Stimulated activated naive B cell treated with anti-CD40 and anti-IgM and Interleukin-4, amounts not matched to agents 10 μg/mL and 1 μg/mL and 100 μg/mL, for 72 hours (primary cell): ENCODE results near the gene HSPA8.

Experiments used
- ATAC-seq, 2 donors: fragments of 150-1000 bp; cut with Tn5 transposase; replicated peaks; 2 replicates each; pipeline ENCODE4 v1.10.0; 2021; ENCODE audit warnings: moderate library complexity in 1 of 2
- DNase-seq: peaks from one replicate; pipeline ENCODE4 v3.0.0; 2021
- H3K27ac Mint-ChIP-seq: one replicate; pipeline ENCODE4 v1.8.0; 2022; ENCODE audit warnings: mild to moderate bottlenecking, mixed read lengths
- H3K27me3 Mint-ChIP-seq, 2 donors: one replicate each; pipeline ENCODE4 v1.8.0; 2022; ENCODE audit warnings: mixed read lengths in 2 of 2
- H3K36me3 Mint-ChIP-seq, 2 donors: one replicate each; pipeline ENCODE4 v1.8.0; 2022; ENCODE audit warnings: mixed read lengths in 2 of 2, mild to moderate bottlenecking in 1 of 2
- H3K4me1 Mint-ChIP-seq, 2 donors: one replicate each; pipeline ENCODE4 v1.8.0; 2022; ENCODE audit warnings: mixed read lengths in 2 of 2, mild to moderate bottlenecking in 1 of 2
- H3K4me3 Mint-ChIP-seq, 2 donors: one replicate each; pipeline ENCODE4 v1.8.0; 2022; ENCODE audit warnings: mild to moderate bottlenecking in 2 of 2, mixed read lengths in 2 of 2, moderate library complexity in 1 of 2
- H3K9me3 Mint-ChIP-seq, 2 donors: one replicate each; pipeline ENCODE4 v1.8.0; 2022; ENCODE audit warnings: mixed read lengths in 2 of 2, mild to moderate bottlenecking in 1 of 2

The HSPA8 gene

GRCh38 chr11:123047266-123047946 is 14.5 kb downstream of the HSPA8 start:
- ATAC-seq (no peak), DNase-seq (no peak)
- Mint-ChIP-seq H3K27ac (no peak overlapping the region), H3K4me1 (peaks cover 0 to 2% of the 10 kb centered on the region in 2 donors), H3K9me3 (no peaks in the 10 kb centered on the region), H3K4me3 (no peak overlapping the region), H3K36me3 (peaks cover 0 to 8% of the 10 kb centered on the region in 2 donors), H3K27me3 (no peaks in the 10 kb centered on the region)

GRCh38 chr11:123046473-123047259 is 15.3 kb downstream of the HSPA8 start:
- Mint-ChIP-seq H3K27ac (no peak overlapping the region), H3K27me3 (no peaks in the 10 kb centered on the region), H3K9me3 (no peaks in the 10 kb centered on the region), H3K4me3 (no peak overlapping the region), H3K4me1 (peaks cover 0 to 2% of the 10 kb centered on the region in 2 donors), H3K36me3 (peaks cover 0 to 3% of the 10 kb centered on the region in 2 donors)
- DNase-seq: no peak
- ATAC-seq: no peak

GRCh38 chr11:123045101-123045500 is 16.8 kb downstream of the HSPA8 start:
- no peaks in the 10 kb centered on the region for H3K9me3 Mint-ChIP-seq
- no peaks in the 10 kb centered on the region for H3K27me3 Mint-ChIP-seq
- no peak for ATAC-seq
- DNase-seq: no peak
- H3K27ac Mint-ChIP-seq: no peak overlapping the region
- no peak overlapping the region for H3K4me3 Mint-ChIP-seq
- H3K4me1 Mint-ChIP-seq: peaks cover 0 to 2% of the 10 kb centered on the region in 2 donors
- H3K36me3 Mint-ChIP-seq: peaks cover 0 to 4% of the 10 kb centered on the region in 2 donors

- no peaks in the 10 kb centered on the region for H3K4me1 Mint-ChIP-seq
- DNase-seq (no peak), ATAC-seq (no peak)
- peaks cover 0 to 4% of the 10 kb centered on the region in 2 donors for H3K36me3 Mint-ChIP-seq
- no peak overlapping the region for H3K4me3 Mint-ChIP-seq
- no peaks in the 10 kb centered on the region for H3K27me3 Mint-ChIP-seq
- H3K9me3 Mint-ChIP-seq: no peaks in the 10 kb centered on the region
- H3K27ac Mint-ChIP-seq: peak overlapping the region; percentile 43
Measured at GRCh38 chr11:123041185-123041584, 20.8 kb downstream of the HSPA8 start.

GRCh38 chr11:123040111-123040432 is 21.9 kb downstream of the HSPA8 start:
- Mint-ChIP-seq H3K27ac (no peak overlapping the region), H3K4me3 (no peak overlapping the region), H3K9me3 (no peaks in the 10 kb centered on the region), H3K36me3 (peaks cover 0 to 4% of the 10 kb centered on the region in 2 donors), H3K27me3 (no peaks in the 10 kb centered on the region), H3K4me1 (no peaks in the 10 kb centered on the region)
- no peak for DNase-seq
- ATAC-seq: no peak

GRCh38 chr11:123035831-123036230 is 26.1 kb downstream of the HSPA8 start:
- H3K9me3 Mint-ChIP-seq: no peaks in the 10 kb centered on the region
- H3K4me3 Mint-ChIP-seq: no peak overlapping the region
- H3K27me3 Mint-ChIP-seq: no peaks in the 10 kb centered on the region
- no peak for DNase-seq
- H3K4me1 Mint-ChIP-seq: no peaks in the 10 kb centered on the region
- no peak for ATAC-seq
- H3K27ac Mint-ChIP-seq: no peak overlapping the region
- peaks cover 0 to 2% of the 10 kb centered on the region in 2 donors for H3K36me3 Mint-ChIP-seq

GRCh38 chr11:123034597-123034996 is 27.3 kb downstream of the HSPA8 start:
- no peak for ATAC-seq
- no peak for DNase-seq
- no peaks in the 10 kb centered on the region for H3K4me1 Mint-ChIP-seq
- H3K36me3 Mint-ChIP-seq: no peaks in the 10 kb centered on the region
- no peaks in the 10 kb centered on the region for H3K9me3 Mint-ChIP-seq
- no peak overlapping the region for H3K4me3 Mint-ChIP-seq
- H3K27me3 Mint-ChIP-seq: no peaks in the 10 kb centered on the region
- H3K27ac Mint-ChIP-seq: no peak overlapping the region

GRCh38 chr11:123033895-123034294 is 28.0 kb downstream of the HSPA8 start:
- Mint-ChIP-seq H3K27ac (no peak overlapping the region), H3K36me3 (no peaks in the 10 kb centered on the region), H3K27me3 (no peaks in the 10 kb centered on the region), H3K4me1 (no peaks in the 10 kb centered on the region), H3K9me3 (no peaks in the 10 kb centered on the region), H3K4me3 (no peak overlapping the region)
- no peak for DNase-seq
- no peak for ATAC-seq

GRCh38 chr11:123030517-123030916 is 31.4 kb downstream of the HSPA8 start:
- Mint-ChIP-seq H3K27ac (no peak overlapping the region), H3K36me3 (no peaks in the 10 kb centered on the region), H3K4me1 (no peaks in the 10 kb centered on the region), H3K27me3 (no peaks in the 10 kb centered on the region), H3K9me3 (no peaks in the 10 kb centered on the region), H3K4me3 (no peak overlapping the region)
- no peak for ATAC-seq
- no peak for DNase-seq

GRCh38 chr11:123020968-123021367 is 41.0 kb downstream of the HSPA8 start:
- peaks cover 4 to 11% of the 10 kb centered on the region in 2 donors for H3K4me1 Mint-ChIP-seq
- DNase-seq: peak; percentile 6
- ATAC-seq: peak; percentile 91 to 94

GRCh38 chr11:123018702-123019101 is 43.2 kb downstream of the HSPA8 start:
- no peak for ATAC-seq
- Mint-ChIP-seq H3K27ac (no peak overlapping the region), H3K27me3 (peaks cover 11 to 14% of the 10 kb centered on the region in 2 donors), H3K4me3 (no peak overlapping the region), H3K36me3 (no peaks in the 10 kb centered on the region), H3K9me3 (no peaks in the 10 kb centered on the region), H3K4me1 (peaks cover 4 to 10% of the 10 kb centered on the region in 2 donors)
- DNase-seq: no peak

More at GRCh38 chr11:123020968-123021367, 41.0 kb downstream of the HSPA8 start:
- Mint-ChIP-seq H3K27me3 (peaks cover 8 to 11% of the 10 kb centered on the region in 2 donors), H3K27ac (no peak overlapping the region), H3K36me3 (no peaks in the 10 kb centered on the region), H3K9me3 (no peaks in the 10 kb centered on the region), H3K4me3 (no peak overlapping the region)

- Mint-ChIP-seq H3K9me3 (no peaks in the 10 kb centered on the region), H3K27ac (no peak overlapping the region), H3K36me3 (no peaks in the 10 kb centered on the region), H3K4me1 (no peaks in the 10 kb centered on the region), H3K4me3 (no peak overlapping the region), H3K27me3 (peaks cover 10 to 12% of the 10 kb centered on the region in 2 donors)
- DNase-seq (no peak), ATAC-seq (no peak)
Measured at GRCh38 chr11:123011510-123011909, 50.4 kb downstream of the HSPA8 start.
